Measurements from ENCODE around the gene NAA80. TPM values are rescaled to one million over a fixed set of nuclear protein-coding genes. Genes with fewer than 3 reads are reported as not detected.

The NAA80 gene
- 2.1 and 3.9 TPM in 2 replicates for total RNA-seq

DNA sequence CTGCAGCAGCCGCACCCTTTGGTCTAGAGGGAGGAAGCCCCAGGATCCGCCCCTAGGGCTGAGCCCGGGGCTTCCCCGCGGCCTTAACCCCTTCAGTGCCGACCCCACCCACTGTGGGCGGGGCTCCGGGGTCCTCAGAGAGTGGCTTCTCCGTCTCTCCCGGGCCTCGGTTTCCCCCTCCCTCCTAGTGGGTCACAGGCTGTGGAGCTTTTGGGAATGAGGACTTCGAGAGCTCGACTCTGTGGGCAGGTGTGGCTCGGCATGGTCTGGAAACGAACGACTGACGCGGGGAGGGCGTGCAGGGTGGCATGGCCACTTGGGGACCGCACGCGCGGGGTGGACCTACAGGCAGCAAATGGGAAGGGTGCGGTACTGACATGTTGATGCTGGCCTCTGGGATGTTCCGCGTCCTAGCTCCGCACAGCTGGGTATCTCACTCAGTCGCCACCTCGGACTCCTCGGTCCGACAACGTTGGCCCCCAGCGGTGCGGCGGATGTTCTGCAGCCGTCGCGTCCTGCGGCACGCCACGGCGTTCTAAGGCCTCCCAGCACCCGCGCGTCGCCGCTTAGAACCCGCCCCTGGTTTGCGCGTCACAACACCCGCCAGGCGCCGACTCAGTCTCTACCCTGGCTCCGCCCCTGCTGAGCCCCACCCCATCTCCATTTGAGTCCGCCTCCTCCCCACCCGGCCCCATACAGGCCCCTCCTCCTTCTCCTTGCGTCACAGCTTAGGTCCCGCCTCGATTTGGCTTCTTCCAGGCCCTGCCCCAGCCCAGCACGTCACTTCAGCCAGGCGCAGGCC, at the start of gene NAA80, which contains the start of gene HYAL3:
NAA80 (minus strand) TSS at position 570 of the 802 bp plus-strand sequence. CDS start 1,942 bp downstream, outside the sequence.
HYAL3 (minus strand) TSS at position 570 of the 802 bp plus-strand sequence. CDS start 3,803 bp downstream, outside the sequence.

DNA sequence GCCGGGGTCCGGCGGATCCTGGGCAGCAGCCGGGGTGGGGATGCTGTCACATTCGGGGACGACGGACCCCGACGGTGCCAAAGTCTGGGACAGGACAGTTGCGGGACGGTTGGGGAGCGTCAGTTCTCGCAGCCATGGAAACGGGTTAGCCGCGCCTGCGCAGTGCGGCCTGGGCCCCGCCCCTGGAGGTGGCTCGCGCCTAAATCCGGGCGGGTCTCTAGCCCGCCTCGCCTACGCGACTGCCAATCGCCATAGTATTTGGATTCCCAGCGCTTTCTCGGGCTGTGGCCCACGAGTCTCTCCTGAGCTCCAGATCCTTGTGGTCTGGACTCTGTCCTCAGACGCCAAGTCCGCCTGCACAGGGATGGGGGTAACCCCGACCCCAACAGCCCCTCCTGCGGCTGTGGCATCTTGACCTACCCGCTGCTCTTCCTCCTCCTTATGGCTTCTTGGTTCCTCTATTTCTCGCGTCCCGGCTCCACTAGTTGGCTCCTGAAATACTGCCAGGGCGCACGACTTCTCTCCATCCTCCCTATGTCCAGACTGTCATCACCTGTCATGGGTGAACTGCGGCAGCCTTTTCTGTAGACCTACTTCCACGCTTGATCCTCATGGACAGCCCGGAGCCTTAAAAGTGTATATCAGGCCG, 46.5 kb upstream of the NAA80 start, which contains the start of gene ZMYND10:
ZMYND10 (minus strand) TSS at position 147 of the 649 bp plus-strand sequence. CDS start 153 bp downstream, outside the sequence.

DNA sequence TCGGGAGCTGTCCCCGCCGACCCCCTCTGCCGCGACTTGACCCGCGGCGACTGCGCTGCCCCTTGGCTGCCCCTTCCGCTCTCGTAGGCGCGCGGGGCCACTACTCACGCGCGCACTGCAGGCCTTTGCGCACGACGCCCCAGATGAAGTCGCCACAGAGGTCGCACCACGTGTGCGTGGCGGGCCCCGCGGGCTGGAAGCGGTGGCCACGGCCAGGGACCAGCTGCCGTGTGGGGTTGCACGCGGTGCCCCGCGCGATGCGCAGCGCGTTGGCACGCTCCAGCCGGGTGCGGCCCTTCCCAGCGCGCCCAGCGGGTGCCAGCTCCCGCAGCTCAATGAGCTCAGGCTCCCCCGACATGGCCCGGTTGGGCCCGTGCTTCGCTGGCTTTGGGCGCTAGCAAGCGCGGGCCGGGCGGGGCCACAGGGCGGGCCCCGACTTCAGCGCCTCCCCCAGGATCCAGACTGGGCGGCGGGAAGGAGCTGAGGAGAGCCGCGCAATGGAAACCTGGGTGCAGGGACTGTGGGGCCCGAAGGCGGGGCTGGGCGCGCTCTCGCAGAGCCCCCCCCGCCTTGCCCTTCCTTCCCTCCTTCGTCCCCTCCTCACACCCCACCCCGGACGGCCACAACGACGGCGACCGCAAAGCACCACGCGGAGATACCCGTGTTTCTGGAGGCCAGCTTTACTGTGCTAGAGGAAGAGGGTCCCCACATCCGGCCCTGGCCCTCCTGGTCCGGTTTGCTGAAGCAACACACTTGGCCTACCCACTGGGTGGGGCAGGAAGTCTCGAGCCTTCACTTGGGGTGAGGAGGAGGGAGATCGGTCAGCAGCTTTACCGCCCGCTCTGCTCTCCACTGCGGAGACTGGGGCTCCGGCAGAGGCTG, 41.5 kb upstream of the NAA80 start, which contains the start of gene RASSF1:
RASSF1 (minus strand) TSS at position 389 of the 882 bp plus-strand sequence; CDS start at position 358, 31 bp downstream.

DNA sequence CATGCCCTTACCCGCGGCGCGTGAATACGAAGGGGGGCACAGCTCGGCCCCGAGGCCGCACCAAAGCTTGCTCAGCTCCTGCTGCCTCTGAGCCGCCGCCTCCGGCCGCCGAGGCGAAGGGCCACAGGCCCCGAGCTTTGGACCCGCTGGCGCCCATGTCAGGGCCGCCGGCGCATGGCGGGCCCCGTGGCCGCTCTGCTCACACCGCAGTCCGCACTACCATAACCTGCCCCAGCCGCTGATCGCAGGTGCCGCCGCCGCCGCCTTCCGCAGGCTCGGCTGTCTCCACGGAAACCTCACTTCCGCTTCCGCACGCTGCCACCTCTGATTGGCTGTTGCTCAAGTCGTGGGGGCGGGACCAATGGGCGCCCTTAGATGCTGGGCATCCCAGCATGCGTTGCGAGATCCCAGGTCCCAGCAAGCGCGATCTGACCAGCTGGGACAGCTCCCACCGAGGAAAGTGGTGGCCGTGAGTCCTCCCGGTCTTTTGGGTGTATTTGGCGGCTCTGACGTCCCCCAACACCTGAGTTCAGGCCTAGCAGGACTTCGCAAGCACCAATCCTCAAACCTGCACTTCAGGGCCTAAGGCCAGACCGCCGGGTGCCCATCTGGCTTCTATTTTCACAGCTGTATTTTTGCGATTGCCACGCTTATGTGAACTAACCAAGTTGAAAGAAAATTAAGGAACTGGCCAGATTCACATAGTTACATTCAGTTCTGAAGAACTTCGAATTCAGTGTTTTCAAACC, 28.9 kb upstream of the NAA80 start, which contains the start of gene TUSC2:
TUSC2 (minus strand) TSS at position 281 of the 749 bp plus-strand sequence; CDS start at position 157, 124 bp downstream.

DNA sequence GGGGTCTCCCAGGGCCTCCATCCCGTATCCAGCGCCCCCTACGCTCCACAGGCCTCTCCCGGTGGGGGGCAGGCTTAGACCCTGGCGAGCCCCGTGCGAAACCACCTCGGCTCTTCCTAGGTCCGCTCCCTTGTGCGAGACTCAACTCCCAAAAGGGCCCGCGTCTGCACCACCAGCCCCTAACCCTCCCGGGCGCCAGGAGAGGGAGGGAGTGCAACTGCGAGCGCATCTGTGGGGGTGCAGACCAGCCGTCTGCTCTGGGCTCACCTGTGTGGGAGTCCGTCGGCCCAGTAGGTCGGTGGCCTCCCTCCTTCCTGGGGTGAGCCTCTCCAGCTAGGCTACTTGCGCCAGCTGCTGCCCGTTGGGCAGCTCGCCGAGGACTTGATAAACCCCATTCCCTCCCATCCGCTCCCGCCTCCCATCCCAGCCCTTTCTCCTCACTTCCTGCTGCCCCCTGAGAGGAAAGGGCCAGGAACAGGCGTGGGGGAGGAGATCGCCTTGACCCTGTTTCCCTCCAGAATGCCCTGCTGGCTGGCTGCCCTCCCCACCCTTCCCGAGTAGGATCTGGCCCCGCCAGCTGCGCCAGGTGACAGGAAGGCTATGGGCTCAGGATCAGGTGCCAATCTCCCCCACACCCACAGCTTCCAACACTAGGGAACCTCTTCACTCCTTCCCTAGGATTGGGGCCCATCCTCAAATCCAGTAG, 23.3 kb upstream of the NAA80 start, which contains the start of gene HYAL2:
HYAL2 (minus strand) TSS at position 360 of the 706 bp plus-strand sequence. CDS start 2,256 bp downstream, outside the sequence.

DNA sequence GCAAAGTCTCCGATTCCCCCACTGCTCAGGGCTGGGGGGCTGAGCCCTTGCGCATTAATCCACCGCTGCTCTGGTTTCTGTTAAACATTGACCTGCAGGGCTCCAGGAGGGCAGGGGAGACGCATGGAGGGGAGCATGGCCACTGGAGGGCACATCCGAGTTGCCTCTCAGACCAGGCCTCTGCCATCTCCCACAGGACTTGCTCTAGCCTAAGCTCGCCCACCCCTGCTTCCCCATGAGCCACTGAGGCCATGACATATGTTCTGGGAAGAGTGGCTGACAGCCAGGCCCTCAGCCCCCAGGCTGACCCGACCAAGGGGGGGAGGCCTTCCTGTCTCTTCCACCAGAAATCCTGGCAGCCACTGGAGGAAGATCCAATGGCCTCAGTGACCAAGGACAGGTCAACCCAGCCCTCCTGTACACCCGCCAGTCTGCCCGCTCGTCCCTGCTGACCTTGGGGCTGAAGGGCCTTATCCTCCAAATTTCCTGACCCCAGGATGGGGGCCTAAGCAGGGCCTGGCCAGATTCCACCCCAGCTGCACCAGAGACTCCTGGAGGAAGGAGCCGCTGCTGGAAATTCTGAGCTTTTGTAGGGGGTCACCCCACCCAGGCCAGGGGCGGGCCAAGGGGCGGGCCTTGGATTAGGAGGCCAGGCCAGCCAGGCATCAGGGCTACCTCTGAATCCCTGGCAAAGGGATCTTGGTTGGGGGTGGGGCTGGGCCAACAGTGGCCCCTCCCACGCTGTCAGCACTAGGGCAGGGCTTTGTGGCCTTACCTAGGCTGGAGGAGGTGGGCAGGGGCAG, 4.0 kb upstream of the NAA80 start, which contains the start of gene HYAL1:
HYAL1 (minus strand) TSS at position 562 of the 803 bp plus-strand sequence. CDS start 618 bp downstream, outside the sequence.

DNA sequence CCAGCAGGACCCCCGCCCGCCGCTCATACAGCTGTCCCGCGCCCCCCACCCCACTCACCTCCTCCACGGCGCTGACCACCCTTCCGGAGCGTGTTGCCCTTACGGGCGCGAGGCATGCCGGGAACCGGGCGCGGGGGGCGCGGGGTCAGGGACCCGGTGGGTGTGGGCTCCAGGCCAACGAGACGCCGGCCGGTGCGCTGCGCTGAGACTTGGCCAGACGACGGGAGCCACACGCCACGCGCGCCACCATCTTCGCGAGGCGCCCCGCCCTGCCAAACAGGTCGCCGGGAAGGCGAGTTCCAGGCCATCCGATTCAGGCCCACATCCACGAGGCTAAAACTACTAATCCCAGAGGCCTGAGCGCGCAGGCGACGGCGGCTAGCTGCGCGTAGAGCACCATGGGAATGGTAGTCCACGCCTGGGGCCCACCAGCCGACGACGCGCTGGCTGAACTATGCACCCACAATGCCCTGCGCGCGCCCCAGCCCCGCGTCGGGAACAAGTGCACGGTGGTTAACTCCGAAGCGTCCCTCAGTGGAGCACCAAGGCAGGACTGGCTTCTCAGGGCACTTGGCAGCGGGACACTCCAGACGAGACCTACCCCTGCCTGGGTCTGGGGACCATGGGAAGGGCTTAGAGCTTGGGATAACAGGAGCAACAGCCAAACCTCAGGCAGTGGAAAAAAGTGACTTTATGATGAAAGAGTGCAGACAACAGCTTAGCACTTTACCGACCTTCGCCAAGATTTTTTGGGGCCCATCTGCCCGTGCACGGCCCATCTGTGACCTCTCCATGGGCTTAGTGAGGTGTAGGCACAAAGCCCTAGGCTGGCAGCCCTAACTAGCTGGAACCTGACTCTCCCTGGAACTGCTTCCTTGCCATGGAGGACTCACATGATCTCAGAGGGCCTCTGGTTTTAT, 6.8 kb downstream of the NAA80 start, which contains the start of gene IFRD2:
IFRD2 (minus strand) TSS at position 271 of the 920 bp plus-strand sequence; CDS start at position 116, 155 bp downstream.

DNA sequence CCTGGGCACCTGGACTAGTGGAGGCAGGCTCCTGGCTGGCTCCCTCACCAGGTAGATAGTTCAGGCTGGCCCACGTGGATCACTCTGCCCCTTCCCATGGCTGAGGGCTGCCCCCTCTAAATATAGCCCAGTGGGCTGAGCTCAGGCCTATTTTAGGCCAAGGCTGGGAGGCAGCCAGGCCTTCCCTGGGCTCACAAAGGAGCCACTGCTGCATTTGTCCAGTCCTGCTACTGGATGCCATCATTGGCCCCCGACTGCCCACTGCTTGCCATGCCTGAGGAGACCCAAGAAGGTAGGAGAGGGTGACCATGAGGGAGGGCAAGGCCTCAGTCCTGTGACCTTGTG, 20.4 kb downstream of the NAA80 start, which contains the start of gene LSMEM2:
LSMEM2 (plus strand) TSS at position 208 of the 345 bp plus-strand sequence; CDS start at position 235, 27 bp downstream.

GRCh38 chr3:50268703-50269451, 30.3 kb downstream of the NAA80 start, which contains the start of gene SEMA3B:
TSS of gene SEMA3B (plus strand) at chr3:50269147. CDS start at chr3:50269241, 94 bp downstream.

Other genes with a start within 250 kb of the NAA80 start
- 93.3 and 94.7 TPM in 2 replicates for gene RBM5, start 210.5 kb downstream of the NAA80 start, total RNA-seq
- 1.7 and 1.9 TPM in 2 replicates for gene SEMA3F, start 144.1 kb downstream of the NAA80 start, total RNA-seq
- gene GNAT1, start 107.8 kb downstream of the NAA80 start, total RNA-seq: not detected in 2 replicates
- not detected in 2 replicates for gene SLC38A3, start 94.1 kb downstream of the NAA80 start, total RNA-seq
- 164 and 291 TPM in 2 replicates for gene GNAI2, start 63.2 kb downstream of the NAA80 start, total RNA-seq
- 1.2 and 2.8 TPM in 2 replicates for gene SEMA3B, start 30.3 kb downstream of the NAA80 start, total RNA-seq
- under 0.01 TPM in 1 of 2 replicates, not detected in the other for gene LSMEM2, start 20.3 kb downstream of the NAA80 start, total RNA-seq
- gene IFRD2, start 7.0 kb downstream of the NAA80 start, total RNA-seq: 54.1 and 164 TPM in 2 replicates
- gene HYAL3, start within 50 bp of the NAA80 start, total RNA-seq: 5.2 and 6.8 TPM in 2 replicates
- 0.96 and 2.5 TPM in 2 replicates for gene HYAL1, start 4.2 kb upstream of the NAA80 start, total RNA-seq
- gene HYAL2, start 23.3 kb upstream of the NAA80 start, total RNA-seq: 60.6 and 83.6 TPM in 2 replicates
- 16.6 and 21.3 TPM in 2 replicates for gene TUSC2, start 28.8 kb upstream of the NAA80 start, total RNA-seq
- 32.8 and 49.3 TPM in 2 replicates for gene RASSF1, start 41.4 kb upstream of the NAA80 start, total RNA-seq
- 0.58 and 0.85 TPM in 2 replicates for gene ZMYND10, start 46.3 kb upstream of the NAA80 start, total RNA-seq
- 24.7 and 25.4 TPM in 2 replicates for gene NPRL2, start 51.4 kb upstream of the NAA80 start, total RNA-seq
- 34.1 and 46.2 TPM in 2 replicates for gene CYB561D2, start 51.5 kb upstream of the NAA80 start, total RNA-seq
- gene TMEM115, start 60.1 kb upstream of the NAA80 start, total RNA-seq: 38.3 and 43.1 TPM in 2 replicates
- not detected in 2 replicates for gene CACNA2D2, start 204.2 kb upstream of the NAA80 start, total RNA-seq